Measurements from ENCODE around the gene MDM4. TPM values are rescaled to one million over a fixed set of nuclear protein-coding genes. Genes with fewer than 3 reads are reported as not detected.
"Not testable (repeated sequence)": the region's sequence is repeated elsewhere in the genome, so short reads cannot be mapped to it uniquely, and the experiment has no call there.

The MDM4 gene
- total RNA-seq, 1 donor from 2014 or later, result 154 TPM

DNA sequence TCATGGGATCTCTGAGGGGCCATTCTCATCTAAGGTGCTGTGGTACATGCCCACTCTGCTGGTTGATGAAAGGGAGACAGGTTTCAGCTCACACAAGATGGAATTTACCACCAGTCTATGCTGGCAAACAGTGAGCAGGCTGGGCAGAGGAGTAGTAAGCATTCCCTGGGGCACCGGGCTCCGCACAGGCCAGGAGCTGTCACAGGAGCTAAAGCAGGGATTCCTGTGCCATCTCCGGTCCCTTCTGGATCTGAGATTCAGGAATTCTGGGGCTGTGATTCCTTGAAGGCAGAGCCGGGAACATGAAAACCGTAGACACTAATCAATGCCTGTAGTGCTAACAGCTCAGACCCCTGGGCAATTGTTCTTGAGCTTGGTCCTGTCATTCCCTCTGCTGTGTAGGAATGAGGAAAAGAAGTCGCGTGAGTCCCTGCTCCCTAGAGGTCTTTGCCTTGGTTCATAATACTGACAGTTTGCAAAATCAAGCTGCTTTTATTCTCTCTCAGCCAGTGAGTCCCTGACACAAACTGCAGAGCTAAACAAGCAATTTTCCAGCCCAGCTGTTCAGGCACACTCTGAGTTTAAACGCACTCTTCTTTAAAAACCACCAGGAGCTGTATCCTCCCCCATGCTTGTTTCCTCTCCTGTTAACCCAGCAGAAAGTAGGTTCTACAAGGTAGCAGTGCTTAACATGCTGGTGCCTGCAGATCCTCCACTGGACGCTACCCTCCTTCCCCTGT, 52.5 kb downstream of the MDM4 start:
- H3K27me3 Mint-ChIP-seq (ENCODE audit: low read depth), result no peaks in the 10 kb centered on the region
- H3K36me3 Mint-ChIP-seq, result peaks cover 2% of the 10 kb centered on the region
- H3K4me3 Mint-ChIP-seq, result no peak overlapping the region
- H3K4me1 Mint-ChIP-seq, result peaks cover 47% of the 10 kb centered on the region
- DNase-seq (ENCODE audit: low spot score in 2 of 2, unreplicated experiment in 2 of 2), result no peak
- H3K27ac Mint-ChIP-seq, result no peak overlapping the region
- TF ChIP-seq, protein P1, sequence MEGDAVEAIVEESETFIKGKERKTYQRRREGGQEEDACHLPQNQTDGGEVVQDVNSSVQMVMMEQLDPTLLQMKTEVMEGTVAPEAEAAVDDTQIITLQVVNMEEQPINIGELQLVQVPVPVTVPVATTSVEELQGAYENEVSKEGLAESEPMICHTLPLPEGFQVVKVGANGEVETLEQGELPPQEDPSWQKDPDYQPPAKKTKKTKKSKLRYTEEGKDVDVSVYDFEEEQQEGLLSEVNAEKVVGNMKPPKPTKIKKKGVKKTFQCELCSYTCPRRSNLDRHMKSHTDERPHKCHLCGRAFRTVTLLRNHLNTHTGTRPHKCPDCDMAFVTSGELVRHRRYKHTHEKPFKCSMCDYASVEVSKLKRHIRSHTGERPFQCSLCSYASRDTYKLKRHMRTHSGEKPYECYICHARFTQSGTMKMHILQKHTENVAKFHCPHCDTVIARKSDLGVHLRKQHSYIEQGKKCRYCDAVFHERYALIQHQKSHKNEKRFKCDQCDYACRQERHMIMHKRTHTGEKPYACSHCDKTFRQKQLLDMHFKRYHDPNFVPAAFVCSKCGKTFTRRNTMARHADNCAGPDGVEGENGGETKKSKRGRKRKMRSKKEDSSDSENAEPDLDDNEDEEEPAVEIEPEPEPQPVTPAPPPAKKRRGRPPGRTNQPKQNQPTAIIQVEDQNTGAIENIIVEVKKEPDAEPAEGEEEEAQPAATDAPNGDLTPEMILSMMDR (IDR thresholded peaks at IDR 0.05; ENCODE audit: unreplicated experiment), result no peak
- no peaks in the 10 kb centered on the region for H3K9me3 Mint-ChIP-seq

DNA sequence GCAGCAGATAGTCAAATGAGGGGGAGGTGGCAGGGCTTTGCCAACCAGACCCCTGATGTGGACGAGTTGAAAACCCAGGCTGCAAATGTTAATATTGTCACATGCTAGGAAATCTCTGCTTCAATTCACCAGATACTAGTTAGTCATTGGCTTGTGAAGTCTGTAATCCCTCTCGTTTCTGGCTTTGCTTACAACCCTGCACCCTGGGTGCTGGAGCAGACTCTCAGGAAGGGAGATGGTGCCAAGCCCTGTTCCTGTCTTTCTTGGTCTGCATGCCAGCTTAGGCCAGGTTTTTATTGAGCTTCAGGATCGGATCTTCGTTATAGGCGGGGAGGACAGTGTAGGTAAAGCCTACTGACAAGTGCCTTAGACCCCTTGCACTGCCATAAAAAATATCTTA, 53.3 kb downstream of the MDM4 start:
- H3K4me3 Mint-ChIP-seq, result no peak overlapping the region
- no peak overlapping the region for H3K27ac Mint-ChIP-seq
- no peaks in the 10 kb centered on the region for H3K9me3 Mint-ChIP-seq
- DNase-seq (ENCODE audit: low spot score in 2 of 2, unreplicated experiment in 2 of 2), result no peak
- H3K36me3 Mint-ChIP-seq, result peaks cover 2% of the 10 kb centered on the region
- TF ChIP-seq, protein P1 (IDR thresholded peaks at IDR 0.05; ENCODE audit: unreplicated experiment), result no peak
- no peaks in the 10 kb centered on the region for H3K27me3 Mint-ChIP-seq (ENCODE audit: low read depth)
- peaks cover 53% of the 10 kb centered on the region for H3K4me1 Mint-ChIP-seq

DNA sequence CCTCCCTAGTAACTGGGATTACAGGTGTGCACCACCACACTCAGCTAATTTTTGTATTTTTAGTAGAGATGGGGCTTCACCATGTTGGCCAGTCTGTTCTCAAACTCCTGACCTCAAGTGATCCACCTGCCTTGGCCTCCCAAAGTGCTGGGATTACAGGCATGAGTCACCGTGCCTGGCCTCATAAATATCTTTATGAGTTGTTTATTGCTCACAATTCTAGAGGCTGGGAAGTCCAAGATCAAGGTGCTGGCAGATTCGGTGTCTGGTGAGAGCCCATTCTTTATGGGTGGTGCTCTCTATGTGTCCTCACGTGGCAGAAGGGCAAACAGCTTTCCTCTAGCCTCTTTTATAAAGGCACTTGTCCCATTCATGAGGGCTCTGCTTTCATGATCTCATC, 53.8 kb downstream of the MDM4 start:
- H3K4me1 Mint-ChIP-seq, result peaks cover 54% of the 10 kb centered on the region
- H3K4me3 Mint-ChIP-seq; H3K27me3 Mint-ChIP-seq (ENCODE audit: low read depth); H3K36me3 Mint-ChIP-seq; H3K9me3 Mint-ChIP-seq; DNase-seq (ENCODE audit: low spot score in 2 of 2, unreplicated experiment in 2 of 2); H3K27ac Mint-ChIP-seq: not testable (repeated sequence)

DNA sequence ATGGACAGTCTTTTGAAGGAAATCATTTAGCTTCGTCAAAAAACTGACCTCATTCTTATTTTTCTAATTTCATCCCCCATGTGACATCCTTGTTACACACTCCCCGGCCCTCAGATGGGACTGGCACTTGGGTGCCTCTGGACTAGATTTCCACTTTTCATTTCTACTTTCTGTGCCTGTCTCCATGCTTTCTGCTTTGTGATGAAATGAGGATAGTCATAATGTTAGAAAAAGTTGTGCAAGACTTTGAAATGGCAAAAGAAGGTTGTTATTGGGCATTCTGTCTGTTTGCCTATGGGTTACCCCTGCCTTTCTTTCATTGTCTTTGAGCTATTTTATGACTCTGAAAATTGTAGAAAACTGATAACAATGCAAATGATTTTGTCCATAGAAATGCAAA, 54.9 kb downstream of the MDM4 start:
- H3K4me1 Mint-ChIP-seq, result peaks cover 53% of the 10 kb centered on the region

DNA sequence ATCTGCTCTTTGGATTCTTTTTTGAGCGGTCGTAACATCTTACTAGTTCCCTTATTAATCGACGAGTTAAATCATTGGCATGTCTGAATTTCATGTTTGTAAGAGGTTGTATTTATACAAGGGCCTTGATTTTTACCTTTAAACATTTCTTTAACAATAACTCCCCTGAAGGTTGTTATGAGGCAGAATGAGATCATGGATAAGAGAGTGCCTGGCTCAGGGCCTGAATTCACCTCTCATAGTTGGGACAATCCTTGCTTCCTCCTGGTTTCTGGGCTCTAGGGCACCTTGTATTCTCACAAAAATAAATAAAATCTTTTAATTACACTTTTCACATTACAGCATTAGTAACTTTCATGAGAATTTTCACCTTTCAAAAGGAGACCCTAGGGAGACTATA, 55.4 kb downstream of the MDM4 start:
- Mint-ChIP-seq H3K27me3 (ENCODE audit: low read depth) (peaks cover under 1% of the 10 kb centered on the region), H3K4me3 (no peak overlapping the region), H3K27ac (no peak overlapping the region), H3K36me3 (peaks cover 2% of the 10 kb centered on the region), H3K4me1 (peaks cover 53% of the 10 kb centered on the region), H3K9me3 (no peaks in the 10 kb centered on the region)
- TF ChIP-seq, protein P1 (IDR thresholded peaks at IDR 0.05; ENCODE audit: unreplicated experiment), result no peak
- DNase-seq (ENCODE audit: low spot score in 2 of 2, unreplicated experiment in 2 of 2), result no peak

More for the DNA sequence above, 54.9 kb downstream of the MDM4 start:
- H3K36me3 Mint-ChIP-seq, result peaks cover 2% of the 10 kb centered on the region
- no peak for DNase-seq (ENCODE audit: low spot score in 2 of 2, unreplicated experiment in 2 of 2)
- no peak overlapping the region for H3K27ac Mint-ChIP-seq
- TF ChIP-seq, protein P1 (IDR thresholded peaks at IDR 0.05; ENCODE audit: unreplicated experiment), result no peak
- no peaks in the 10 kb centered on the region for H3K9me3 Mint-ChIP-seq
- H3K27me3 Mint-ChIP-seq (ENCODE audit: low read depth), result no peaks in the 10 kb centered on the region
- H3K4me3 Mint-ChIP-seq, result no peak overlapping the region

DNA sequence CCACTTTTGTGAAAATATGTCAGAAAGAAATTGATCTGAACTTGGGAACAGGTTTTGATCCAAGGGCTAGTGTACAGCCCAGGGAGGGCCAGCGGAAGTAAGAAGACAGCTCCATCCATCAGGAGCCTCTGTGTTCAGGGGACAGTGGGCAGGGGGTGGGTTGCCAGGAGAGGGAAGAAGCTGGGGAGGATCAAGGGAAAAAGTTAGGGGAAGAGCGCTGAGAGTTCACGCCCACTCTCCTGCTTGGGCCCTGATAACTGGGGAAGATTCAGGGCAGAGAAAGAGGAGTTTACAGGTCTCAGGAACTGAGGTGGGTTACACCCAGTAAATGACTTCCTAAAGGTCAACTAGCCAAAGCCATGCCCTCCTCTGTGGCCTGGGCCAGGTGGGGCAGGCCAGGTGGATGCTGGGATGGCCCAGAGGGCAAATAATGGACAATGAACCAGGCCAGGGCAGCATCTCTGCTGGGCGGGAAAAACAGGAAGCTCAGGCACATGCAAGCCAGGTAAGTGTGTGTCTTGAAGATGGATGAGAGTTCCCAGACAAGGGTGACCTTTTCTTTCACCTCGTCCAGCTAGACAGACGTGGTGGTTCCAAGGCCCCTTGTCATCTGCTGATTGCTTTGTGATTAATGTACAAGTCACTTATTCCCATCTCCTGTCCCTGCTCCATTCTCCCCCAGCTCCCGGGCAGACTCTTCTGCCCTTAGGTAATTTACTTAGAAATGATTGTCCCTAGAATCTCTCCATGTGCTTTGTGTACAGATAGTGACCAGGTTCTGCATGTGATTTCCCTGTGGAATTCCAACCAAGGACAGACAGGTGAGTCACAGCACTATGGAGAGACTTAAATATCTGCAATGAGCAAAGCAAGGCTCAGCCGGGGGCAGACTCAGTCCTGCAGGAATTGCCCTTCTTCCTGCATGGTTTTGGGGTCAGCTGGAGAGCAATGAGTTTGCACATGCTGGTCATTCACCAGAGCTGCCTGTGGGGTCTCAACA, 57.0 kb downstream of the MDM4 start:
- Mint-ChIP-seq H3K36me3 (peaks cover 2% of the 10 kb centered on the region), H3K9me3 (no peaks in the 10 kb centered on the region), H3K27me3 (ENCODE audit: low read depth) (peaks cover 3% of the 10 kb centered on the region), H3K4me1 (peaks cover 51% of the 10 kb centered on the region), H3K4me3 (no peak overlapping the region), H3K27ac (no peak overlapping the region)
- TF ChIP-seq, protein P1 (IDR thresholded peaks at IDR 0.05; ENCODE audit: unreplicated experiment), result no peak
- DNase-seq (ENCODE audit: low spot score in 2 of 2, unreplicated experiment in 2 of 2), result no peak

Data from mesothelial cell of epicardium (in vitro differentiated cells).